HUDEP-2 (cell line): ENCODE results near the gene MCRIP1.

Experiments
- DNase-seq, 76 experiments: peaks; one replicate each; lab custom pipeline; 2025; ENCODE audit not compliant: unreplicated experiment in 76 of 76; lab: John Stamatoyannopoulos, UW

The MCRIP1 gene

GRCh38 chr17:81807210-81807719 lies 25.8 kb downstream of the MCRIP1 start:
- DNase-seq, result peak in 1 of 76 experiments; percentile 12

GRCh38 chr17:81806461-81807209 lies 26.5 kb downstream of the MCRIP1 start:
- DNase-seq, result no peak

- no peak for DNase-seq
Measured at GRCh38 chr17:81805707-81806460, 27.2 kb downstream of the MCRIP1 start.

- DNase-seq, result no peak
Measured at GRCh38 chr17:81804559-81805399, 28.3 kb downstream of the MCRIP1 start.

- DNase-seq, result no peak
Measured at GRCh38 chr17:81803728-81804558, 29.1 kb downstream of the MCRIP1 start, which contains the start of gene GCGR. GCGR (plus strand) TSS chr17:81804150; CDS start chr17:81809019, 4,869 bp downstream.

GRCh38 chr17:81802856-81803643 lies 30.0 kb downstream of the MCRIP1 start:
- no peak for DNase-seq

- DNase-seq, result no peak
Measured at GRCh38 chr17:81802048-81802758, 30.9 kb downstream of the MCRIP1 start.

GRCh38 chr17:81801327-81801726 lies 31.8 kb downstream of the MCRIP1 start:
- no peak for DNase-seq

GRCh38 chr17:81794509-81794908 lies 38.6 kb downstream of the MCRIP1 start:
- DNase-seq, result peak in 1 of 76 experiments; percentile 8

- DNase-seq, result no peak
Measured at GRCh38 chr17:81794074-81794476, 39.0 kb downstream of the MCRIP1 start.

GRCh38 chr17:81792675-81793615 lies 40.1 kb downstream of the MCRIP1 start:
- no peak for DNase-seq
